ACC112 (cell line): ENCODE measurements around the gene SLC35B1.
A peak's percentile ranks its signal among the peaks of the same experiment; 100 is the strongest.
"Not testable (repeated sequence)": the region's sequence is repeated elsewhere in the genome, so short reads cannot be mapped to it uniquely, and the experiment has no call there.

ENCODE experiments used
- H2AFZ ChIP-seq: fragments of 200-600 bp; sonication (generic); one replicate; pipeline ENCODE4 v1.6.0; 2017; ENCODE audit warnings: antibody characterized with exemption, low read length; ENCODE audit not compliant: unreplicated experiment
- H3K27ac ChIP-seq: fragments of 200-600 bp; sonication (generic); 2 replicates; pipeline ENCODE4 v1.5.1; 2014; ENCODE audit warnings: low read depth, mild to moderate bottlenecking, antibody characterized with exemption, low read length, moderate library complexity
- H3K27me3 ChIP-seq: fragments of 200-600 bp; sonication (generic); 2 replicates; pipeline ENCODE4 v1.6.1; 2014; ENCODE audit warnings: mild to moderate bottlenecking, antibody characterized with exemption, low read length, moderate library complexity, mixed read lengths; ENCODE audit not compliant: insufficient read depth
- H3K36me3 ChIP-seq: fragments of 200-600 bp; sonication (generic); 2 replicates; pipeline ENCODE4 v1.6.1; 2016; ENCODE audit warnings: mild to moderate bottlenecking, antibody characterized with exemption, low read length, moderate library complexity, mixed read lengths; ENCODE audit not compliant: insufficient read depth
- H3K4me1 ChIP-seq: fragments of 200-600 bp; sonication (generic); one replicate; pipeline ENCODE4 v1.6.1; 2016; ENCODE audit warnings: low read length, mixed read lengths; ENCODE audit not compliant: insufficient read depth, unreplicated experiment, control insufficient read depth
- H3K4me3 ChIP-seq: fragments of 200-600 bp; sonication (generic); 2 replicates; pipeline ENCODE4 v1.5.1; 2014; ENCODE audit warnings: mild to moderate bottlenecking, low read depth, low read length
- H3K79me2 ChIP-seq: fragments of 200-600 bp; sonication (generic); one replicate; pipeline ENCODE4 v1.6.0; 2016; ENCODE audit warnings: low read length; ENCODE audit not compliant: control insufficient read depth, unreplicated experiment, insufficient read depth

Gene SLC35B1

DNA sequence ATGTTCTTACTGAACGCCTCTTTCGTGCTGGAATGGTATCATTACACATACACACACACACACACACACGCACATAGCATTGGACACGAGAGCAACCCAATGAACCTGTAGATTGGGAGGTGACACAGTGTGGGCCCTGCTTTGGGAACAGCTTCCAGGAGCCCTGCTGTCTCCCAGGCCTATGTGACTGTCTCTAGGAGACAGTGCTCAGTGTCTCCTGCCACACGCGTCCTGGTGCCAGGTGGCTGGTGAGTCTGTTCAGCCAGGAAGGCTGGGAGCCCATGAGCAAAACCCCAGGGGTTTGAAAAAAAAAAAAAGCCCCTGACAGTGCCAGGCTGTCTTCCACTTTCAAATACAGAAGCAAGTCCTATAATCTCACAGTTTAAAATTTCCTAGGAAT, 27.4 kb downstream of the SLC35B1 start:
- H3K36me3 ChIP-seq: 0 out of 2 replicates have a peak, but pooled peaks cover 4% of the 10 kb centered on the region
- peaks cover 8% of the 10 kb centered on the region for H3K4me1 ChIP-seq

DNA sequence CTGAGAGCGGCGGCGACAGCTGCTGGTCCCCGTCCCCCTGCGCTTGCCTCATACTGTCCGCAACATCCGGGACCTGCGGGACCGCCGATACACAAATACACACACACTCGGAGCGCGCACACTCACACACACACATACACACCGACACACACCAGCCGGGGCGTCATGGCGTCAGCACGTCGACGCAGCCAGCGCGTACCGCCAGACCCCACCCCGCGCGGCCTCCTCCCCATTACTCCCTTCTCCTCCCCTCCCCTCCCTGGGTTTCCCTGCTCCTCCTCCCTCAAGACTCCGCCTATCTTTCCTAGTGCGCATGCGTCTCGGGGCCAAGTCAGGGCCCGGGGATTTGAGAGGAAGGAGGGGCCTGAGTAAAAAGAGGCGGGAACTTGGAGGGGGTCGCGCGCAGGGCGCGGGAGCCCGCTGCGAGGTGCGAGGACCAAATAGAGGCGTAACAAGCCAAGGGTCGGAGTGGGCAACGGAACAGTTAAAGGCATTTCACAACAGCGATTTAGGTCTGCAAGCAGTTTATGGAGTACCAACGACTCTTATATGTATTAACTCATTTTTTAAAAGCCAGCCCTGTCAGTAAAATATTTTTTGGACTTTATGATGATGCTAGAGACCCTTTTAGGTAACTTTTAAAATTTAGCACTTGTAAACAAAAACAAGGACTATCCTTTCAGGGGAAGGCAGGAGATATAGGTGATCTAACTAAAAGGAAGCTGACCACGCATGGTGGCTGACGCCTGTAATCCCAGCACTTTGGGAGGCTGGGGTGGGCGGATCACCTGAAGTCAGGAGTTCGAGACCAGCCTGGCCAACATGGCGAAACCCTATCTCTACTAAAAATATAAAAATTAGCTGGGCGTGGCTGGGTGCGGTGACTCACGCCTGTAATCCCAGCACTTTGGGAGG, 29.6 kb downstream of the SLC35B1 start, which contains the start of gene SPOP:
TSS of gene SPOP (minus strand) at position 165 of the 915 bp plus-strand sequence. CDS start 55,287 bp downstream, outside the sequence.
- peaks cover 16% of the 10 kb centered on the region for H3K4me1 ChIP-seq

More for the DNA sequence above, 27.4 kb downstream of the SLC35B1 start:
- H2AFZ ChIP-seq: no peak overlapping the region
- peaks cover 20% of the 10 kb centered on the region for H3K79me2 ChIP-seq
- no peaks in the 10 kb centered on the region for H3K27me3 ChIP-seq
- no peak overlapping the region for H3K4me3 ChIP-seq
- H3K27ac ChIP-seq: no peak overlapping the region

DNA sequence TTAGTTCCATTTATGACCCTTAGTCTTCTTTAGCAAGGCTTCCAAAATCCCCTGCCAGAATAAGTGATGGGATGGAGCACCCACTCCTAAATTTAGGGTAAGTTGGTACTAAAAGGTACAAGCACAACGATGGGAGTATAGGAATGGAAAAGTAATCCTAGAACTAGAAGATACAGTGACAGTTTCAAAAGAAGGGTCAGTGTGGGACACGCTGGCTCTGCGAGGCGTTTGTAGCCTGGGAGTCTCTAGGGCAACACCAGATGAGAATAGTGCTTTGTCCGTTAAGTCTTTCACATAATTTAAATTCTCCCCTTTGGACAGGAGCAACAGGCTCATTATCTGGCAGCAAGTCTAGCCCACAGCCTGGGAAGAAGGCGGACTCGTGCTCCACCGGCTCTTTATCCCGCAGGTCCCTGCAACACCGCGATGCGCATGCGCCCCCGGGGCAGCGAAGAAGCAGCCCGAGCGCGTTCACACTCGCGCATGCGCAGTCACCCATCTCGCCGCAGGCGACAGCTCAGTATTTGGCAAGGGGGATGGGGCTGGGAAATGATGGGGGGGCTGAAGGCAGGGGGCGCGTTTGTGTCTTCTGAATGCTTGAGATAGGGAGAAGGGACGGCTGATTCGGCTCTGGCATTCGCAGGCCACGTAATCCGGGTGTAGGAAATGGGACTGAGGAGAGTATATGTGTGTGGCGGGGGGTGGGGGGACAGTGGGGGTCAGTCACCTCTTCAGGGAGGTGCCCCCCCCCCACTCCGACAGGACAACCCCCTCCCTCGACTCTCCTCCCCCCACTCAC, 30.4 kb downstream of the SLC35B1 start:
- H3K79me2 ChIP-seq: peaks cover 44% of the 10 kb centered on the region
- H3K27ac ChIP-seq: peak overlapping the region; percentile 89

More for the DNA sequence above, 29.6 kb downstream of the SLC35B1 start, which contains the start of gene SPOP:
- peaks cover 37% of the 10 kb centered on the region for H3K79me2 ChIP-seq
- H3K36me3 ChIP-seq: peaks cover 11% of the 10 kb centered on the region; the same call in 1 of the 2 replicates
- H3K27me3 ChIP-seq: no peaks in the 10 kb centered on the region
- H3K27ac ChIP-seq: peak within 1 kb of the TSS; percentile 89
- peak within 1 kb of the TSS; percentile 92 for H3K4me3 ChIP-seq
- peak within 1 kb of the TSS; percentile 87 for H2AFZ ChIP-seq

DNA sequence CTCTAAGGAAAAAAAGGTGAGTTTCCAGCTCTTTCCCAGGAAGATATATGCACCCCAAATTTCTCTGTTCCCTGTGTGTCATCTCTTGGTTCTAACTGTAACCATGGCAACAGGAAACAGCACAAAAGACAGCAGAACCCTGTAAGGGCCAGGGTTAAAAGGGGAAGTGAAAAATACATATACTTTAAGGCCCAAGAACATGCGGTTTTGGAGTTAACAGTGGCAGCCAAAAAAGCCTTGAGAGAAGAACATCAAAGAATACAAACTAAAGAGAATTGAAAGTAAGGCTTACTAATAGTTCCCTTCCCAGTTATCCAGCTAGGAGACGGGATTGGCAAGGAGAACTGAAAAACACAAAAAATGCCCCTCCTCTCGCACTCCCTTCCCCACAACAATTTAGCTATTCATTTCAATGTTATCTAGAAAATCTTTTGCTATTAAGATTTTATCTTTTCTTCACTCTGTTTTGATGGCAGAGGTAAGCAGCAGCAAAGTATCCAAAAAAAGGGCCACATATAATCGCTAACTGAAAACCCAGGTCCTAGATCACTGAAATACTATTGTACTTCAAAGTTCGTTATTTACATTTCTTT, 31.4 kb downstream of the SLC35B1 start:
- H2AFZ ChIP-seq: no peak overlapping the region
- H3K27ac ChIP-seq: peak overlapping the region; percentile 89
- H3K4me1 ChIP-seq: peaks cover 16% of the 10 kb centered on the region
- H3K4me3 ChIP-seq: peak overlapping the region; percentile 92
- H3K27me3 ChIP-seq: no peaks in the 10 kb centered on the region
- peaks cover 11% of the 10 kb centered on the region; the same call in 1 of the 2 replicates for H3K36me3 ChIP-seq
- peaks cover 53% of the 10 kb centered on the region for H3K79me2 ChIP-seq

More for the DNA sequence above, 30.4 kb downstream of the SLC35B1 start:
- Histone ChIP-seq H3K36me3 (peaks cover 11% of the 10 kb centered on the region; the same call in 1 of the 2 replicates), H2AFZ (peak overlapping the region; percentile 47), H3K27me3 (no peaks in the 10 kb centered on the region), H3K4me1 (peaks cover 16% of the 10 kb centered on the region), H3K4me3 (peak overlapping the region; percentile 92)

DNA sequence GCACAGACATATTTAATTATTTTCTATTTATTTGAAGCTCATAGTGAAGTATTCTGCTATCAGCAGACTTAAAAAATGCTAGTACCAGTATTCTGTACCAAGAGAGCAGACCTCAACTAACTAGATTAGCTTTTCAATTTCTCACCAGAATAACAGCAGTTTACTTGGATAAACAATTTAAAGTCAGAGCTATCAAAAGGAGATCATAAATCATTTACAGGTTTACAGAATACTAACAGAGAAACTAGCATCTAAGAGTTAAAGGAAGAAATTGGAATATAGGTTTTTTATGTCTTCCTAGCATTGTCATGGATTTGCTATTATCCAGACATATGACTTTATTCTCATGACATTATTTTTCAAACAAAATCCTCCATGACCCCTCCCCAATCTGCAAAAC, 33.3 kb downstream of the SLC35B1 start:
- Histone ChIP-seq H3K27ac (no peak overlapping the region), H3K79me2 (peaks cover 71% of the 10 kb centered on the region), H3K27me3 (no peaks in the 10 kb centered on the region), H3K4me1 (peaks cover 21% of the 10 kb centered on the region), H2AFZ (no peak overlapping the region), H3K36me3 (peaks cover 11% of the 10 kb centered on the region; the same call in 1 of the 2 replicates), H3K4me3 (no peak overlapping the region)

DNA sequence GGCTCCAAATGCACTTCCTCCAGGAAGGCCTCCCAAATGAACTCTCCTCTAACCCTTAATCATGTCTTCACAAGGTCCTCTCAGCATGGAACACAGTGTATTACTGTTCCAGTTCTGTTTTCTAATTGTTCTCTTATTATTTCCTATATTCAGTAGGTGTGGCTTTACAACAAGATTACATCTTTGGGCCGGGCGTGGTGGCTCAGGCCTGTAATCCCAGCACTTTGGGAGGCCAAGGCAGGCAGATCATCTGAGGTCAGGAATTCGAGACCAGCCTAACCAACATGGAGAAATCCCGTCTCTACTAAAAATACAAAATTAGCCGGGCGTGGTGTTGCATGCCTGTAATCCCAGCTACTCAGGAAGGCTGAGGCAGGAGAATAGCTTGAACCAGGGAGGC, 34.1 kb downstream of the SLC35B1 start:
- Histone ChIP-seq H3K36me3 (peaks cover 11% of the 10 kb centered on the region; the same call in 1 of the 2 replicates), H3K4me1 (peaks cover 21% of the 10 kb centered on the region), H3K79me2 (peaks cover 72% of the 10 kb centered on the region)
- H2AFZ ChIP-seq, H3K27ac ChIP-seq, H3K27me3 ChIP-seq, H3K4me3 ChIP-seq: not testable (repeated sequence)

DNA sequence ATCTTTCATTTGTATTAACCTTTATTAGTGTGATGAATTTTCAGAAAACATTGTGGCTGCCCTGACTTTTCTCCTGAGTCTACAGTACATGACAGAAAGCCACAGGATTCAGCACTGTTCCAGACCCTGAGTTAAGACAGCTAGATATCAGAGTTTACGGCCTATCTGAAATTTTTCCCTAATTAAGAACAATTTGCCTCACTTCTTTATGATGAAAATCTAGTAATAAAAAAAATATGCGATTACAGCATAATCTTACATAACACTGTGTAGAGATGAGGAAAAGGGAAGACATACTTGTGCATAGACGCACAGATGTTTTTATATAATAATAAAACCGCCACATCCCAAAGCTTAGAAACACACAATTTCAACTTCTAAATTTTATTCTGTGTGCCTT, 37.1 kb downstream of the SLC35B1 start:
- H3K4me1 ChIP-seq: peaks cover 13% of the 10 kb centered on the region
- H3K27ac ChIP-seq: no peak overlapping the region
- no peak overlapping the region for H2AFZ ChIP-seq
- peaks cover 74% of the 10 kb centered on the region for H3K79me2 ChIP-seq
- H3K4me3 ChIP-seq: no peak overlapping the region
- H3K27me3 ChIP-seq: no peaks in the 10 kb centered on the region
- H3K36me3 ChIP-seq: peaks cover 10% of the 10 kb centered on the region; the same call in 1 of the 2 replicates

DNA sequence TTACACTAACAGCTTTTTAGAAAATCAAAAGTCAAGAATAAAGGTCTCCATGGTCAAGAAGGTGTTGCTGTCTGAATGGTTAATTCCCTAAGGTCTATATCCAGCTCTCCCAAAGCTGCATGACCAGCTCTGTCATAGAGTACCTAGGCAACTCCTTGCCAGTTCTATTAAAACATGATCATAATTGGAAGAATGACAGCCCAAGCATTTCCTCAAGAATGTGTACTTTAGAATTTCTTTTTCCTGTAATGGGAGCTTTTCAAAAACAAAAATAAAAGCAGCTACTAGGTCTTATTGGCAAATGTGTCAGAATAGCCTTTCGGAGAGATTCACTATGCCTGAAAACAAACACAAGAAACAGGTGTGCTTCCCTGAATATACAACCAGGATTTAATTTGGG, 37.8 kb downstream of the SLC35B1 start:
- Histone ChIP-seq H3K36me3 (peaks cover 6% of the 10 kb centered on the region; the same call in 1 of the 2 replicates), H3K4me3 (no peak overlapping the region), H3K79me2 (peaks cover 69% of the 10 kb centered on the region), H3K27me3 (no peaks in the 10 kb centered on the region), H3K4me1 (peaks cover 10% of the 10 kb centered on the region), H3K27ac (no peak overlapping the region), H2AFZ (no peak overlapping the region)

DNA sequence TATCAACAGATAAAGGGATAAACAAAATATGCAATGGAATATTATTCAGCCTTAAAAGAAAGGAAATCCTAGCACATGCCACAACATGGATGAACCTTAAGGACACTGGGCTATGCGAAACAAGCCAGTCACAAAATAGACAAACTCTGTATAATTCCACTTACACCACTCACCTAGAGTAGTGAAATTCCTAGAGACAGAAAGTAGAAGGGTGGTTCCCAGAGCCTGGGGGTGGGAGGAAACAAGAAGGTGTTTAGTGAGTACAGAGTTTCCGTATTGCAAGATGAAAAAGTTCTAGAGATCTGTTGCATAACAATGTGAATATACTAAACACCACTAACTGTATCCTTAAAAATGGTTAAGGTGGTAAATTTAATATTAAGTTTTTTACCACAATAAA, 39.9 kb downstream of the SLC35B1 start:
- Histone ChIP-seq H3K4me1 (peaks cover 5% of the 10 kb centered on the region), H2AFZ (no peak overlapping the region), H3K79me2 (peaks cover 74% of the 10 kb centered on the region), H3K36me3 (peaks cover 14% of the 10 kb centered on the region), H3K4me3 (no peak overlapping the region), H3K27ac (no peak overlapping the region), H3K27me3 (no peaks in the 10 kb centered on the region)

DNA sequence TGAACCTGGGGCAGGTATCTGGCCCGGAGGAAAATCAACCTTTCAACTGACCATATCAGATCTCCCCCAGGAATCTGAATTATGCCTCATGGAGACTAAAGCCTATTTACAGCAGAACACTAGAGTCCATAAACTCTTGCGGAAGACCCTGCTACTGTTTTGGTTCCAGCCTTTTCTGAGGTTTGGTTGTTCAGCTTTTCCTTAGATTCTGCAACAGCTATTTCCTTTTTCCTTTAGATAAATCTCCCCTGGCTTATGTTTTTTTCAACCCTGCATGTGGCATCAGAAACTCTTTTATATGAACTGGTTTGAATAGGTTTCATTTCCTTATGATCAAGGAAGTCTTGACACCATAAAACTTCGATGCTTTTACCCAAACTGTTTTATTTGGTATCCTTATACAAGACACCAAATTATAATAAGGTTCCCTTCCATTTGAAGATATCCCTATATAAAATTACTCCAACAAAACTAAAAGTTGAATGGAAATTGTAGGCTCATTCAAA, 43.0 kb downstream of the SLC35B1 start:
- Histone ChIP-seq H3K79me2 (peaks cover 64% of the 10 kb centered on the region), H3K4me3 (no peak overlapping the region), H3K27ac (no peak overlapping the region), H2AFZ (no peak overlapping the region), H3K27me3 (no peaks in the 10 kb centered on the region), H3K4me1 (no peaks in the 10 kb centered on the region), H3K36me3 (peaks cover 14% of the 10 kb centered on the region)
